ENCODE measurements around the gene ZNF785.
"Not testable (repeated sequence)": the region's sequence is repeated elsewhere in the genome, so short reads cannot be mapped to it uniquely, and the experiment has no call there.

Gene ZNF785

DNA sequence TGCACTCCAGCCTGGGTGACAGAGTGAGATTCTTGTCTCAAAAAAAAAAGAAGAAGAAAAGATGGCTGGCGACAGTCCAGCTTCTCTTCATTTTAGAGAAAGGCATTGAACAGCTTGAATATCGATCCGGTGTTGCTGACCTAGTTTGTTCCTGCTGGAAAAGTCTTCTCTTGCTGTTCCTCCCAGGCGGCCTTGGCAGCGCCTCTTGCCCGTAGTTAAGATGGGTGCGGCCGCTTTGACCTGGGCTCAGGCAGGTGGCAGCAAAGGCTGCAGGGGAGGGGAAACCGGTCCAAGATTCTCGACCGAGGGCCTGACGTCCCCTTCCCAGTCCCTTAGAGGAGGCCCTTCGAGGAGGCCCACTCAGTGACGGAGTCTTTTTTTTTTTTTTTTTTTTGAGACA lies 23.5 kb downstream of the ZNF785 start:
- DNase-seq = no peak

GRCh38 chr16:30561089-30561816 lies 24.2 kb downstream of the ZNF785 start:
- DNase-seq = no peak

DNA sequence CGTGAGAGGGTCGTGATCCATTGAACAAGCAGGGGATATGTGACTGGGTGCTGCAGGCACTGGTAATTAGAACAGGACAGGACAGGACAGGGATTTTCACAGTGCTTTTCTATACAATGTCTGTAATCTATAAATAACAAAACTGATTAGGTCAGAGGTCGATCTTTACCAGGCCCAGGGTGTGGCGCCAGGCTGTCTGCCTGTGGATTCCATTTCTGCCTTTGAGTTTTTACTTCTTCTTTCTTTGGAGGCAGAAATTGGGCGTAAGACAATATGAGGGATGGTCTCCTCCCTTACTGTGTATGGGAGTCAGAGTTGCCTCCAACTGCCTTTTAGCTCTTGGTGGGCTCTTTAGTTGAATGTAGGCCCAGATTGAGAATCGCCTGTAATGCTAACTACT lies 25.8 kb downstream of the ZNF785 start:
- DNase-seq = no peak

- DNase-seq = no peak
These were observed 26.6 kb downstream of the ZNF785 start for GRCh38 chr16:30558789-30559377.

DNA sequence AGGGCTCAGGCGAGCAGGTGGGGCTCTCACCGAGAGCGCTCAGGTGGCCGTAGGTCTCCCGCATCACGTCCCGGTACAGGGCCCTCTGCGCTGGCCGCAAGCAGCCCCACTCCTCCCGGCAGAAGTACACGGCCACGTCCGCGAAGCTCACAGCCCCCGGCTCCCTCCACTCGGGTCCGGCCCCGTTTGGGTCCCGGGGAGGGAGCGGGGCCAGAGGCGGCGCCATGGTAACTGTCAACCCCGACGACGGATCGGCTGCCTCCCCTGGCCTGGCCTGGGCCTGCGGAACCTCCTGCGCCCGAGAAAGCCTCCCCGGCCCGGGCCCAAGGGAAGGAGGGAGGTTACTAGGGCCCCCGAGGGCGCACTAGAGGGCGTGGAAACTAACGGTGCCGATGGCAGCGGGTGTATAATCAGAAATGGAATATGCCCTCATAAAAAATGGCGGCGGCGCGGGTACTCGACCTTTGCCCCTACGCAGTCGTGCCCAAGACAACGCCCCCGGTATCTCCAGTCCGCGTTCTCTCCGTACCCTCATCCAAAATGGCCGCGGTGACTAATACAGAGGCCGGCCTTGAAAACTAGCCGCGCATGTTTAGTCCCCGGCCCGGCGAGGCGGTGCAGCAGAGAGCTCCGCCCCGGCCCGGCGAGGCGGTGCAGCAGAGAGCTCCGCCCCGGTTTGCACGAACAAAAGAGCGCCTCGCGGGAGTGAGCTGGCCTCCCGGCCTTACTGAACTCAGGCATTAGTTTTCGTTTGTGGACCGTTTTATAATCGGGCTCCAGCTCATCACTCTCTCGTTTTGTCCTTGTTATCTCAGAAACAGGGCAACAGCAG lies 27.3 kb downstream of the ZNF785 start, which contains the start of gene ZNF764:
Gene ZNF764 (minus strand): TSS at position 418 of the 832 bp plus-strand sequence. CDS start 192 bp downstream, at position 226.
- peak; percentile 86 to 88 for DNase-seq

DNA sequence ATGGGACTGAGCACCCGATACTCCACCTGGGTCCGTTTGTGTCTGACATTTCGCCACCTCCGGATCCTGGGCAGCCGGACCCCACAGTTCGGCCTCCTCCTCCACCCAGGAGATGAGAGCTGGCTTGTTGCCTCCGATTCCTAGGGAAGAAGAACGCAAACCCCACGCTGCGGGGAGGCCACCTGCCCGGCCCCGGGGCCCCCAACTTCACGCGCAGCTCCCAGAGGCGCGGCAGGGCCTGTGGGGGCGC lies 27.9 kb downstream of the ZNF785 start:
- no peak for DNase-seq

DNA sequence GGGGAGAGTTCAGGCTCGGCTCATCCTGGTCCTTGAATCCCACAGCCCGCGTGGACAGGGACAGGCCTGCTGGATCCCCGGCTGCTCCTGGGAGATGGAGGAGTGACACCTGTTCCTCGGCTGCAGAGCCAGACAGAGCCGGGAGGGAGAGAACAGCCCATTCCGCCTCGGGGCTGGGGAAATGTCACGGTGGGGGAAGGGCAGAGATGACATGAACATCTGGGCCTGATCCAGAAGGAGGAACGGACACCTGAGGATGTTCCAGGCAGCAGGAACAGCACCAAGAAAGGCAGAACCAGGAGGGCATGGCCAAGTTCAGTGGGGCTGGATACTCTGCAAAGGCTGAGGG lies 29.4 kb downstream of the ZNF785 start:
- no peak for DNase-seq

DNA sequence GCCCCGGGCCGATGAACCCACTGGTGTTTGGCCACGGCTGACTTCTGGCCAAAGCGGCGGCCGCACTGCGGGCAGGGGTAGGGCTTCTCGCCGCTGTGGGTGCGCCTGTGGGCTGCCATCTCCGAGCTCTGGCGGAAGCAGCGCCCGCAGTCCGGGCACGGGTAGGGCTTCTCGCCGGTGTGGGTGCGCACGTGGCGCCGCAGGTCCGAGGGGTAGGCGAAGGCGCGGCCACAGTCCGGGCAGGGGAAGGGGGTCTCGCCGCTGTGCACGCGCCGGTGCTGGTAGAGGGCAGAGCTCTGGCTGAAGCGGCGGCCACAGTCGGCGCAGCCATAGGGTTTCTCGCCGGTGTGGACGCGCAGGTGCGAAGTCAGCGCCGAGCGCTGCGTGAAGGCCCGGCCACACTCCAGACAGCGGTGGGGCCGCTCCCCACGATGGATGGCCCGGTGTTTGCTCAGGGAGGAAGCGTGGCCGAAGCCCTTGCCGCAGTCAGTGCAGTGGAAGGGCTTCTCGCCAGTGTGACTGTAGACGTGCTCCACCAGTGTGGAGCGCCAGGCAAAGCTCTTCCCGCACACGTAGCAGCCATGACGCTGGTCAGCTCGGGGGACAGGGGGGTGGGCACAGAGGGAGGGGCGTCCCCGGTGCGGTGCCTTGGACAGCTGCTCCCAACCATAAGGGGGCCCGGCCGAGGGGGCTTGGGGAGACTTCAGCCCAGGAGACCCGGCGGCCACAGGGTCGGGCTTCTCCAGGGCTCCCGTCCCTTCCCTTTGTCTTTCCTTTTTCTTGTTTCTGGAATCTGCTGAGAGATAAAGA lies 30.0 kb downstream of the ZNF785 start:
- DNase-seq = no peak

- DNase-seq = no peak
These were observed 30.8 kb downstream of the ZNF785 start for GRCh38 chr16:30554557-30555314.

GRCh38 chr16:30553393-30553899 lies 32.1 kb downstream of the ZNF785 start:
- peak in 1 of 2 experiments; percentile 14 for DNase-seq

GRCh38 chr16:30552956-30553355 lies 32.5 kb downstream of the ZNF785 start:
- DNase-seq = no peak

DNA sequence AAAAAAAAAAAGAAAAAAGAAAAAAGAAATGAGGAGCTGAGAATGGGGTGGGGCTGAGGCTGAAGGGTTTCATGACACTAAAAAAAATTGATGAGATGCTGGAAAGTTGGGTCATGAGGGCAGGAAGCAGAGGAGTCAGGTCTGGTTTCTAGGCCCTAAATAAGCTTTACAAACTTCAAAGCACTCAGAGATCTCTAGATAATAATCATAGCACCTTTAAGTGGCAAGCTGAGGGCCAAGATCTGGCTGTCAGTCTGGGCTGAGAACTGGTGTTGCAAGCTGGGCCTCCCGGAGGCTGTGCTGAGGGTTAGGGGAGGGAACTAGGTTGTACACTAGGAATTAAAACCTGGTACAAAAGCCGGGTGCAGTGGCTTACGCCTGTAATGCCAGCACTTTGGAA lies 33.7 kb downstream of the ZNF785 start:
- DNase-seq = no peak

GRCh38 chr16:30548416-30549253 lies 36.9 kb downstream of the ZNF785 start:
- no peak for DNase-seq

DNA sequence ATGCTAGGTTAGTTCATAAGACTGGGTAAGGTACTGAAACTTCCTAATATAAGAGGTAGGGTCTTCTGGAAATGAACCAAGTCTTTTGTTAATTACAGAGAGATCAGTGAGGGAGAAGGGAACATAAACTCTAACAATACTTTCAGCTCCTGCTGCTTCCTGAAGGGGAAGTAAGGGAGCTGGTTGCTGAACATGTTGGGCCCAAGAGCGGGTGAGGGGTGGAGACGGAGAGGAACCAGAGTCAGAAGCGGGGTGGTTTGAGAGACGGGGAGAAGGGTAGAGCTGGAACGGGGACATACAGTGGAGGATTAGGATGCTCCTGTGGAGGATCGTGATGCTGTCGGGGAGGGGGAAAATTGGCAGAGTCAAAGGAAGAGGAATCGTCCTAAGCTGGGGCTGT lies 39.4 kb downstream of the ZNF785 start:
- peak in 1 of 2 experiments; percentile 32 for DNase-seq

GRCh38 chr16:30543067-30543466 lies 42.4 kb downstream of the ZNF785 start:
- DNase-seq = no peak

DNA sequence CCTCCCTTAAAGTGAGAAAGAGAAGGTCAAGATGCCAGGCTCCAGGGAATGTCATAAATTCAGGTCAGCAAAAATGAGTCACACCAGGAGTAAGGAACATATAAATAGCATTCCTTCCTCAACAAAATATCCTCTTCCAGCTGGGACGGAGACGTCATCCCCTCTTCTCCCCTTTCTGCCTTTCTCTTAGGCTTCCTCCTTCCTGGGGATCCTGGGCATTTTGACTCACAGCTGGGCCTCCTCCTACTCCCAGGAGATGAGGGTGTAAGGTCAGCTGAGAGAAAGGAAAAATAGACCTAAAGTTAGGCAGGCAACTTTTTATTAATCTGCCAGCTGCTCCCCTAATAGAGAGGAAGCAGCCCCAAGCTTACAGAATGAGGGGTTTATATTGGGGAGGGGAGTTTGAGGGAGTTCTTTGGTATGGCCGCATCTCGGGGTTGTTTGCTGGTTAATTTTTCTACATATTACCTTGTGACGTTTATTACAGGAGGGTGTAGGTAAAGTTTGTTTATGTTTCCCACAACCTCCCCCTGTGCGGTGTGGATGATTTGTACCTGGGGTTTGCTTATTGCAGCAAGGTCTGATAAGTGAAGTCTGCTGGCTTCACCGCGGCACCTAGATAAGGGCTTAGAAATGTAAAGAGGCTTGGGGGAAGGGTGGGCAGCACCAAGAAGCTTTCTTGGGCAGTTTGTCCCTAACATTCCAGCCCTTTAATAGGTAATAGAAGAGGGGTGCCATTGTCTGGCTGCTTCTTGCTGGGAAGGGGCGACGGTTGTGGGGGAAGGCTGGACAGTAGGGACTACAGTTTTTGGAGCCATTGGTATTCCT lies 43.8 kb downstream of the ZNF785 start:
- DNase-seq = no peak

- not testable (repeated sequence) for DNase-seq
These were observed 44.5 kb downstream of the ZNF785 start for GRCh38 chr16:30540916-30541464.

GRCh38 chr16:30539986-30540526 lies 45.4 kb downstream of the ZNF785 start:
- not testable (repeated sequence) for DNase-seq

Measured in Kasumi-1 (cell line).